Panc1 (cell line): ENCODE results near the gene PDP2. TPM values are rescaled to one million over a fixed set of nuclear protein-coding genes. Genes with fewer than 3 reads are reported as not detected.

ENCODE experiments used
- ATAC-seq: fragments of 200-7000 bp; cut with Tn5 transposase; 2 replicates; pipeline ENCODE4 v1.9.1; 2020; ENCODE audit warnings: mild to moderate bottlenecking, moderate library complexity
- BruUV-seq: library from RNA; stranded (reverse); fragments of 400-500 nt; replicated peaks from 2 replicates; lab custom pipeline; 2021; lab: Mats Ljungman, UMichigan
- CTCF ChIA-PET: fragments of 300-600 bp; sonication (Branson Sonifier 250); formaldehyde crosslinking; loops from one replicate; lab custom pipeline; 2022; ENCODE audit warnings: antibody characterized with exemption; lab: Charles Lee
- POLR2A ChIA-PET: fragments of 300-600 bp; sonication (Branson Sonifier 250); formaldehyde crosslinking; loops from one replicate; lab custom pipeline; 2022; ENCODE audit warnings: antibody characterized with exemption; lab: Charles Lee
- DNase-seq: peaks from one replicate; pipeline ENCODE4 v3.0.0-alpha.2; 2010; ENCODE audit warnings: low read depth, low spot score
- H3K27ac ChIP-seq: 2 replicates; pipeline ENCODE4 v1.5.1; 2011; ENCODE audit warnings: mild to moderate bottlenecking, low read length, inconsistent platforms
- H3K27me3 ChIP-seq: fragments of 200-500 bp; sonication (Bioruptor generic); 2 replicates; pipeline ENCODE4 v1.6.0; 2014; ENCODE audit warnings: low read length, inconsistent platforms; ENCODE audit not compliant: control insufficient read depth, insufficient read depth
- H3K36me3 ChIP-seq: fragments of 200-500 bp; sonication (Bioruptor generic); 2 replicates; pipeline ENCODE4 v1.5.1; 2014; ENCODE audit warnings: inconsistent platforms, mild to moderate bottlenecking, low read length, moderate library complexity; ENCODE audit not compliant: control insufficient read depth, insufficient read depth
- H3K4me1 ChIP-seq: 2 replicates; pipeline ENCODE4 v1.5.1; 2011; ENCODE audit warnings: inconsistent platforms, mild to moderate bottlenecking, low read length, moderate library complexity; ENCODE audit not compliant: control insufficient read depth, insufficient read depth
- H3K4me3 ChIP-seq, 2 experiments: 2 replicates each; pipeline ENCODE4 v1.5.1; 2011 to 2012; ENCODE audit warnings: low read depth in 2 of 2, low read length in 2 of 2, mild to moderate bottlenecking in 2 of 2, inconsistent platforms in 1 of 2, moderate library complexity in 1 of 2
- H3K9me3 ChIP-seq: fragments of 200-500 bp; sonication (Bioruptor generic); 2 replicates; pipeline ENCODE4 v1.5.1; 2014; ENCODE audit warnings: low read depth, mild to moderate bottlenecking, inconsistent platforms, low read length, moderate library complexity; ENCODE audit not compliant: control insufficient read depth, insufficient read depth
- CTCF ChIP-seq: fragments of 450-650 bp; IDR thresholded peaks from 2 replicates; pipeline ENCODE4 v1.5.1; 2017; ENCODE audit warnings: mild to moderate bottlenecking
- POLR2AphosphoS5 ChIP-seq: IDR thresholded peaks from 2 replicates; pipeline ENCODE4 v1.6.1; 2012; ENCODE audit warnings: mild to moderate bottlenecking, low read depth, low read length, moderate library complexity
- SIN3A ChIP-seq: IDR thresholded peaks from 2 replicates; pipeline ENCODE4 v1.6.1; 2012; ENCODE audit warnings: low read depth, mild to moderate bottlenecking, low read length, moderate library complexity, borderline replicate concordance; ENCODE audit not compliant: insufficient read depth
- TCF7L2 ChIP-seq: IDR thresholded peaks from 2 replicates; pipeline ENCODE4 v1.6.1; 2011; ENCODE audit warnings: mild to moderate bottlenecking, low read depth, low read length, inconsistent platforms
- in situ Hi-C: cut with HindIII; loops from 2 replicates; pipeline ENCODE4 v1.10.0; 2016; ENCODE audit warnings: low sequenced_read_pairs, low pct_unique_long_range_greater_than_20kb
- intact Hi-C: fragments of 100-400 bp; cut with micrococcal nuclease; formaldehyde crosslinking; loops from one replicate; pipeline ENCODE4 v1.10.0; 2022; ENCODE audit not compliant: unreplicated experiment
- total RNA-seq: library from RNA; stranded (reverse); gene quantifications from one replicate; pipeline ENCODE4 v1.2.1, GENCODE V29; 2021; ENCODE audit not compliant: unreplicated experiment
- TF ChIP-seq, protein P1 (sequence below), 2 experiments: IDR thresholded peaks; 2 replicates each; pipeline ENCODE4 v1.6.1; 2011 to 2012; ENCODE audit warnings: low read depth in 2 of 2, control low read depth in 1 of 2, low read length in 1 of 2, mild to moderate bottlenecking in 1 of 2, moderate library complexity in 1 of 2; ENCODE audit not compliant: insufficient read depth in 1 of 2

The PDP2 gene
- total RNA-seq, 1 experiment from 2014 or later = 15.9 TPM

DNA sequence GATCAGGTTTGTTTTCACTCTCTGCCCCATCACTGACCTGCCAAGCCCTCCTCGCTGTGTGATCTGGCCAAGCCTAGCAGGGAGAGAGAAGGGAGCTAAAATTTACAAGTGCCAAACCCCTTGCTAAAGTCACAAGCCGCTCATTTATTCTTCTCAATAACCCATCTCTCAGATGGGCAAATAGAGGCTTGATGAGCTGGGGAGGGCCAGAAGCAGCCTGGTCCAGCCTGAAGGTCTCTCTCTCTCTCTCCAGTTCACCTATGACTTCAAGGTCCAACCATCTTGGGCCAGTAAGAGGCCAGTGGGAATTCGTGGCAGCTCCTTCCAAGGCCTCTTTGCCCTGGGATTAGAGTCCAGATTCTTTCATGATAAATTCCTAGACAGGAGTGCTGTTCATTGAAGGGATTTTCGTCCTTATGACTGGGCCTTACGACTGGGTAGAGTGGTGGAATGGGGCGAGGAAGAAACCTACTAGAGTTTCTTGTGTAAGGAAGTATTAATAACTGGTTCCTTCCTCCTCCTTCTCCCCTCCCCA, 32.7 kb upstream of the PDP2 start:
- CTCF ChIA-PET = no interaction called here
- ATAC-seq = no peak
- intact Hi-C loops = no loop called here
- no peak for DNase-seq
- in situ Hi-C loops = no loop called here
- Histone ChIP-seq H3K27me3 (no peaks in the 10 kb centered on the region; the same call in 1 of the 2 replicates), H3K4me1 (no peaks in the 10 kb centered on the region), H3K9me3 (no peaks in the 10 kb centered on the region), H3K4me3 (no peak overlapping the region), H3K36me3 (no peaks in the 10 kb centered on the region), H3K27ac (no peak overlapping the region)
- no TSS peak for BruUV-seq
- POLR2A ChIA-PET = interaction anchor here (0.7 kb wide), 1 partner anchor 1812 kb away, joined by 3 read pairs; no protein-coding TSS in a partner anchor
- no peak for TF ChIP-seq POLR2AphosphoS5
- TF ChIP-seq TCF7L2 = no peak
- TF ChIP-seq SIN3A = no peak
- TF ChIP-seq, protein P1, sequence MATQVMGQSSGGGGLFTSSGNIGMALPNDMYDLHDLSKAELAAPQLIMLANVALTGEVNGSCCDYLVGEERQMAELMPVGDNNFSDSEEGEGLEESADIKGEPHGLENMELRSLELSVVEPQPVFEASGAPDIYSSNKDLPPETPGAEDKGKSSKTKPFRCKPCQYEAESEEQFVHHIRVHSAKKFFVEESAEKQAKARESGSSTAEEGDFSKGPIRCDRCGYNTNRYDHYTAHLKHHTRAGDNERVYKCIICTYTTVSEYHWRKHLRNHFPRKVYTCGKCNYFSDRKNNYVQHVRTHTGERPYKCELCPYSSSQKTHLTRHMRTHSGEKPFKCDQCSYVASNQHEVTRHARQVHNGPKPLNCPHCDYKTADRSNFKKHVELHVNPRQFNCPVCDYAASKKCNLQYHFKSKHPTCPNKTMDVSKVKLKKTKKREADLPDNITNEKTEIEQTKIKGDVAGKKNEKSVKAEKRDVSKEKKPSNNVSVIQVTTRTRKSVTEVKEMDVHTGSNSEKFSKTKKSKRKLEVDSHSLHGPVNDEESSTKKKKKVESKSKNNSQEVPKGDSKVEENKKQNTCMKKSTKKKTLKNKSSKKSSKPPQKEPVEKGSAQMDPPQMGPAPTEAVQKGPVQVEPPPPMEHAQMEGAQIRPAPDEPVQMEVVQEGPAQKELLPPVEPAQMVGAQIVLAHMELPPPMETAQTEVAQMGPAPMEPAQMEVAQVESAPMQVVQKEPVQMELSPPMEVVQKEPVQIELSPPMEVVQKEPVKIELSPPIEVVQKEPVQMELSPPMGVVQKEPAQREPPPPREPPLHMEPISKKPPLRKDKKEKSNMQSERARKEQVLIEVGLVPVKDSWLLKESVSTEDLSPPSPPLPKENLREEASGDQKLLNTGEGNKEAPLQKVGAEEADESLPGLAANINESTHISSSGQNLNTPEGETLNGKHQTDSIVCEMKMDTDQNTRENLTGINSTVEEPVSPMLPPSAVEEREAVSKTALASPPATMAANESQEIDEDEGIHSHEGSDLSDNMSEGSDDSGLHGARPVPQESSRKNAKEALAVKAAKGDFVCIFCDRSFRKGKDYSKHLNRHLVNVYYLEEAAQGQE (IDR thresholded peaks at IDR 0.05; ENCODE audit: insufficient read depth in 1 of 2, low read depth in 2 of 2, low read length in 1 of 2) = no peak
- no peak for TF ChIP-seq CTCF

GRCh38 chr16:66848172-66848571, 32.1 kb upstream of the PDP2 start:
- H3K4me3 ChIP-seq = no peak overlapping the region
- POLR2A ChIA-PET = no interaction called here
- in situ Hi-C loops = no loop called here
- CTCF ChIA-PET = interaction anchor here (0.5 kb wide), 1 partner anchor 21 kb away, joined by 4 read pairs; no protein-coding TSS in a partner anchor
- no peaks in the 10 kb centered on the region for H3K4me1 ChIP-seq
- TF ChIP-seq SIN3A (no peak), CTCF (no peak), TCF7L2 (no peak), POLR2AphosphoS5 (no peak)
- TF ChIP-seq, protein P1 (IDR thresholded peaks at IDR 0.05; ENCODE audit: insufficient read depth in 1 of 2, low read depth in 2 of 2, low read length in 1 of 2) = no peak
- ATAC-seq (no peak), DNase-seq (no peak)
- no peak overlapping the region for H3K27ac ChIP-seq
- no peaks in the 10 kb centered on the region for H3K36me3 ChIP-seq
- intact Hi-C loops = no loop called here
- no peaks in the 10 kb centered on the region; the same call in 1 of the 2 replicates for H3K27me3 ChIP-seq
- BruUV-seq = no TSS peak
- H3K9me3 ChIP-seq = no peaks in the 10 kb centered on the region
